GM19351 (cell line): ENCODE measurements around the gene SPRR2F.
"Not testable (repeated sequence)": the region's sequence is repeated elsewhere in the genome, so short reads cannot be mapped to it uniquely, and the experiment has no call there.

ENCODE experiments used
- ATAC-seq: cut with Tn5 transposase; IDR thresholded peaks from one replicate; pipeline ENCODE4 v1.9.1; 2021; ENCODE audit warnings: mild to moderate bottlenecking, moderate library complexity; ENCODE audit not compliant: unreplicated experiment

The SPRR2F gene

GRCh38 chr1:153113416-153113815, at the start of gene SPRR2F:
SPRR2F (minus strand) TSS chr1:153113516; CDS start chr1:153112733, 783 bp downstream.
- no peak for ATAC-seq

GRCh38 chr1:153155541-153155940, 42.2 kb upstream of the SPRR2F start:
- no peak for ATAC-seq

- ATAC-seq: no peak
Measured at GRCh38 chr1:153152481-153152880, 39.2 kb upstream of the SPRR2F start.

- ATAC-seq: no peak
Measured at GRCh38 chr1:153150846-153151245, 37.5 kb upstream of the SPRR2F start, which contains the start of gene SPRR2G. SPRR2G (minus strand) TSS chr1:153150890; CDS start chr1:153150110, 780 bp downstream.

GRCh38 chr1:153141377-153141776, 28.1 kb upstream of the SPRR2F start:
- no peak for ATAC-seq

GRCh38 chr1:153140484-153140883, 27.2 kb upstream of the SPRR2F start:
- ATAC-seq: no peak

GRCh38 chr1:153133743-153134142, 20.4 kb upstream of the SPRR2F start:
- no peak for ATAC-seq

- no peak for ATAC-seq
Measured at GRCh38 chr1:153133267-153133666, 20.0 kb upstream of the SPRR2F start.

GRCh38 chr1:153128688-153129087, 15.4 kb upstream of the SPRR2F start:
- ATAC-seq: not testable (repeated sequence)

- no peak for ATAC-seq
Measured at GRCh38 chr1:153127296-153127695, 14.0 kb upstream of the SPRR2F start.

- no peak for ATAC-seq
Measured at GRCh38 chr1:153125536-153125935, 12.2 kb upstream of the SPRR2F start.

GRCh38 chr1:153123793-153124192, 10.5 kb upstream of the SPRR2F start:
- ATAC-seq: not testable (repeated sequence)

GRCh38 chr1:153122831-153123421, 9.6 kb upstream of the SPRR2F start:
- no peak for ATAC-seq

GRCh38 chr1:153120945-153121344, 7.6 kb upstream of the SPRR2F start:
- no peak for ATAC-seq

- ATAC-seq: no peak
Measured at GRCh38 chr1:153119491-153119971, 6.2 kb upstream of the SPRR2F start.

- not testable (repeated sequence) for ATAC-seq
Measured at GRCh38 chr1:153115264-153115663, 1.9 kb upstream of the SPRR2F start.

GRCh38 chr1:153112454-153112853, 862 bp downstream of the SPRR2F start:
- not testable (repeated sequence) for ATAC-seq

- no peak for ATAC-seq
Measured at GRCh38 chr1:153100245-153100644, 13.1 kb downstream of the SPRR2F start.

GRCh38 chr1:153099461-153100045, 13.8 kb downstream of the SPRR2F start:
- ATAC-seq: no peak

GRCh38 chr1:153095764-153096163, 17.6 kb downstream of the SPRR2F start:
- no peak for ATAC-seq

GRCh38 chr1:153094426-153094825, 18.9 kb downstream of the SPRR2F start, which contains the start of gene SPRR2E:
SPRR2E (minus strand) TSS chr1:153094526; CDS start chr1:153093751, 775 bp downstream.
- ATAC-seq: no peak

GRCh38 chr1:153087652-153088051, 25.7 kb downstream of the SPRR2F start:
- ATAC-seq: no peak
